HCT116 (cell line): ENCODE measurements around the gene CUEDC1. TPM values are rescaled to one million over a fixed set of nuclear protein-coding genes. Genes with fewer than 3 reads are reported as not detected.

Experiments
- ATAC-seq: fragments of 200-7000 bp; cut with Tn5 transposase; 2 replicates; pipeline ENCODE4 v1.9.1; 2020; ENCODE audit warnings: mild to moderate bottlenecking, moderate library complexity
- BruUV-seq: library from RNA; stranded (reverse); fragments of 400-500 nt; replicated peaks from 2 replicates; lab custom pipeline; 2021; lab: Mats Ljungman, UMichigan
- CTCF ChIA-PET: fragments of 300-600 bp; sonication (Branson Sonifier 250); formaldehyde crosslinking; loops from one replicate; lab custom pipeline; 2021; ENCODE audit warnings: antibody characterized with exemption; lab: Charles Lee
- POLR2A ChIA-PET: fragments of 300-600, 350-600 bp; sonication (Branson Sonifier 250); formaldehyde crosslinking; loops from one replicate; lab custom pipeline; 2021; ENCODE audit warnings: antibody characterized with exemption; lab: Charles Lee
- RAD21 ChIA-PET, 2 experiments: fragments of 300-600 bp; sonication (Branson Sonifier 250); formaldehyde crosslinking; loops; one replicate each; lab custom pipeline; 2023; ENCODE audit warnings: low total read pairs in 2 of 2; ENCODE audit not compliant: uncharacterized antibody in 2 of 2, unreplicated experiment in 2 of 2, low non-redundant PET in 1 of 2; lab: Charles Lee
- DNase-seq: peaks from one replicate; pipeline ENCODE4 v3.0.0-alpha.2; 2010; ENCODE audit warnings: low read depth, low spot score
- H2AFZ ChIP-seq: fragments of 200-600 bp; shearing (Covaris generic), sonication (generic); 2 replicates; pipeline ENCODE4 v1.6.1; 2017; ENCODE audit warnings: low read depth, mixed run types, mixed read lengths, antibody characterized with exemption, low read length; ENCODE audit not compliant: poor library complexity, severe bottlenecking
- H3K27ac ChIP-seq: 2 replicates; pipeline ENCODE4 v1.5.1; 2012; ENCODE audit warnings: low read depth, low read length
- H3K27me3 ChIP-seq: fragments of 200-600 bp; sonication (generic); 2 replicates; pipeline ENCODE4 v1.6.1; 2016; ENCODE audit warnings: mixed run types, low read length, mixed read lengths; ENCODE audit not compliant: insufficient read depth
- H3K36me3 ChIP-seq, 2 experiments: fragments of 200-500 bp in 1 of 2; fragments of 200-600 bp in 1 of 2; sonication (Bioruptor generic) in 1 of 2; sonication (generic) in 1 of 2; 2 replicates each; pipeline versions ENCODE4 v1.5.1 to v1.6.1; 2014 to 2016; ENCODE audit warnings: low read length in 2 of 2, inconsistent platforms in 1 of 2, mixed read lengths in 1 of 2, mixed run types in 1 of 2; ENCODE audit not compliant: insufficient read depth in 2 of 2, control insufficient read depth in 1 of 2
- H3K4me1 ChIP-seq, 2 experiments: fragments of 200-600 bp in 1 of 2; sonication (generic) in 1 of 2; 2 replicates each; pipeline versions ENCODE4 v1.5.1 to v1.6.1; 2012 to 2017; ENCODE audit warnings: low read length in 2 of 2, inconsistent platforms in 1 of 2, mild to moderate bottlenecking in 1 of 2, mixed read lengths in 1 of 2, mixed run types in 1 of 2, moderate library complexity in 1 of 2; ENCODE audit not compliant: insufficient read depth in 2 of 2, control insufficient read depth in 1 of 2
- H3K4me2 ChIP-seq: fragments of 200-600 bp; sonication (generic); 2 replicates; pipeline ENCODE4 v1.6.1; 2017; ENCODE audit warnings: mixed run types, low read length, mixed read lengths
- H3K4me3 ChIP-seq, 2 experiments: fragments of 200-600 bp in 1 of 2; sonication (generic) in 1 of 2; replicated peaks in 1 of 2; 2 replicates each; pipeline ENCODE4 v1.5.1; 2011 to 2016; ENCODE audit warnings: low read length in 2 of 2, control low read depth in 1 of 2, low read depth in 1 of 2, mild to moderate bottlenecking in 1 of 2, mixed read lengths in 1 of 2, mixed run types in 1 of 2
- H3K79me2 ChIP-seq: fragments of 200-600 bp; sonication (generic); 2 replicates; pipeline ENCODE4 v1.6.1; 2017; ENCODE audit warnings: mild to moderate bottlenecking, mixed run types, low read length, moderate library complexity, mixed read lengths; ENCODE audit not compliant: insufficient read depth
- H3K9ac ChIP-seq: fragments of 200-600 bp; sonication (generic); 2 replicates; pipeline ENCODE4 v1.6.1; 2016; ENCODE audit warnings: low read length, mixed read lengths
- H3K9me2 ChIP-seq: fragments of 200-600 bp; sonication (generic), shearing (Covaris generic); 2 replicates; pipeline ENCODE4 v1.6.1; 2017; ENCODE audit warnings: mixed run types, mild to moderate bottlenecking, moderate library complexity; ENCODE audit not compliant: insufficient read depth
- H3K9me3 ChIP-seq, 2 experiments: fragments of 200-500 bp in 1 of 2; fragments of 200-600 bp in 1 of 2; sonication (Bioruptor generic) in 1 of 2; sonication (generic) in 1 of 2; 2 replicates each; pipeline ENCODE4 v1.6.1; 2014 to 2017; ENCODE audit warnings: low read length in 2 of 2, mixed read lengths in 2 of 2, inconsistent platforms in 1 of 2, low read depth in 1 of 2, mild to moderate bottlenecking in 1 of 2, mixed run types in 1 of 2, moderate library complexity in 1 of 2; ENCODE audit not compliant: control insufficient read depth in 1 of 2, insufficient read depth in 1 of 2
- H4K20me1 ChIP-seq: fragments of 200-600 bp; sonication (generic), shearing (Covaris generic); 2 replicates; pipeline ENCODE4 v1.6.1; 2017; ENCODE audit warnings: mixed run types, mild to moderate bottlenecking, moderate library complexity; ENCODE audit not compliant: insufficient read depth
- EGR1 ChIP-seq: IDR thresholded peaks from 2 replicates; pipeline ENCODE4 v1.6.1; 2012; ENCODE audit warnings: low read depth
- ELF1 ChIP-seq: IDR thresholded peaks from 2 replicates; pipeline ENCODE4 v1.6.1; 2012; ENCODE audit warnings: low read depth, borderline replicate concordance
- EZH2 ChIP-seq: fragments of 200-600 bp; sonication (generic); IDR thresholded peaks from 2 replicates; pipeline ENCODE4 v1.6.1; 2017; ENCODE audit warnings: antibody characterized with exemption, mixed run types
- EZH2phosphoT487 ChIP-seq: fragments of 200-600 bp; IDR thresholded peaks from 2 replicates; pipeline ENCODE4 v1.6.1; 2018; ENCODE audit warnings: antibody characterized with exemption, borderline replicate concordance
- RAD21 ChIP-seq: IDR thresholded peaks from 2 replicates; pipeline ENCODE4 v1.6.1; 2012; ENCODE audit warnings: low read depth, mild to moderate bottlenecking
- SIN3A ChIP-seq: IDR thresholded peaks from 2 replicates; pipeline ENCODE4 v1.6.1; 2012; ENCODE audit warnings: low read depth
- SP1 ChIP-seq: IDR thresholded peaks from 2 replicates; pipeline ENCODE4 v1.6.1; 2012; ENCODE audit warnings: low read depth
- SRF ChIP-seq: IDR thresholded peaks from 2 replicates; pipeline ENCODE4 v1.6.1; 2012; ENCODE audit warnings: low read depth
- TCF7L2 ChIP-seq: IDR thresholded peaks from 2 replicates; pipeline ENCODE4 v1.7.0; 2011; ENCODE audit warnings: borderline replicate concordance, inconsistent platforms; ENCODE audit not compliant: insufficient read depth, insufficient read length; ENCODE audit errors: extremely low read depth
- ZNF274 ChIP-seq: fragments of 200-500 bp; sonication (Bioruptor generic); IDR thresholded peaks from 2 replicates; pipeline ENCODE4 v1.6.1; 2014; ENCODE audit warnings: mild to moderate bottlenecking, low read depth, low read length, inconsistent platforms
- intact Hi-C: fragments of 100-400 bp; cut with micrococcal nuclease; formaldehyde crosslinking; loops from 2 replicates; pipeline ENCODE4 v1.10.0; 2022
- total RNA-seq: library from RNA; stranded (reverse); gene quantifications from one replicate; pipeline ENCODE4 v1.2.1, GENCODE V29; 2021; ENCODE audit not compliant: unreplicated experiment
- TF ChIP-seq, protein P1 (sequence below): IDR thresholded peaks from 2 replicates; pipeline ENCODE4 v1.6.1; 2011; ENCODE audit warnings: mild to moderate bottlenecking, low read length, moderate library complexity; ENCODE audit not compliant: insufficient replicate concordance; ENCODE audit errors: extremely low read depth
- TF ChIP-seq, protein P2 (sequence below): IDR thresholded peaks from 2 replicates; pipeline ENCODE4 v1.6.1; 2012; ENCODE audit warnings: low read depth

CUEDC1 gene
- total RNA-seq, 1 experiment from 2014 or later: 60.2 TPM

DNA sequence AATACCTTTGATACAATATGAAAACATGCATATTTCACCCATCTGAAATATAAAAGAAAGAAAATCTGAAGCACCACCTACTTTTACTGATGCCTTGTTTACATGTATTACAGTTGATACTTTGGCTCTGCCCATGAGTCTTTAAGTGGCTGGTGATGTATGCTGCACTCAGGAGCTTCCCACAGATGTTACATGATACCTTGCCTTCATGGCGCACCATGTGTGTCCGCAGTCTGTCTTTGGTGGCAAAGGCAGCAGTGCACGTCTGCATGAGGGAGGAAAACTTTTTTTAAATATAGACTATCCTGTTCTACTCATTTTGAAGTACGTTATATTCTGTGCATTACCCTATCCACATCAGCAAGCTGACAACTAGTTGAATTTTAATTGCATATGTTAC, 25.3 kb upstream of the CUEDC1 start:
- Histone ChIP-seq H3K4me2 (no peak overlapping the region), H3K4me1 (peaks cover 12% of the 10 kb centered on the region in 2 experiments), H3K4me3 (no peak overlapping the region), H3K79me2 (peaks cover 64% of the 10 kb centered on the region), H3K36me3 (peaks cover 42 to 79% of the 10 kb centered on the region in 2 experiments), H3K9me2 (no peaks in the 10 kb centered on the region), H3K27me3 (no peaks in the 10 kb centered on the region), H3K9ac (no peak overlapping the region), H3K27ac (no peak overlapping the region), H3K9me3 (no peaks in the 10 kb centered on the region), H4K20me1 (no peaks in the 10 kb centered on the region), H2AFZ (no peak overlapping the region)
- ChIA-PET RAD21 (no interaction called here), POLR2A (no interaction called here), CTCF (no interaction called here)
- no peak for DNase-seq
- TF ChIP-seq TCF7L2 (no peak), EZH2 (no peak), SP1 (no peak), ZNF274 (no peak)
- no TSS peak for BruUV-seq
- ATAC-seq: no peak
- intact Hi-C loops: no loop called here

DNA sequence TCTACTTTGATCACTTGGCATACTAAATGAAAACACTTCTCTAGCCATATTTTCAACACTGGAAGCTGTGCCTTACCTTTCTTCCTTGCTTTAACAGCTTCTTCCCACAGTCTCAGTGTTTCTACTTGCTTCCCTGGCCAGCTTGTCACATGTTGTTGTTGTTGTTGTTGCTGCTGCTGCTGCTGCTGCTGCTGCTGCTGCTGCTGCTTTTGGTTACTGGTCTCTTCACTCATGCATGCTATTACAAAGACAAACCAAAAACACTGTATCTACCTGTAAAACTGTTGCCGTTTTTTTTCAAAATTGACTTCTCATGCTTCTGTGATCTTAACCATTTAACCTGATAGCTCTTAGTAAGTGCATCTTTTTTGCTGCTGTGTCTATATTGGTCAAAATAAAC, 23.9 kb upstream of the CUEDC1 start:
- intact Hi-C loops: no loop called here
- no peaks in the 10 kb centered on the region for H4K20me1 ChIP-seq
- CTCF ChIA-PET: no interaction called here

More for the DNA sequence above, 23.9 kb upstream of the CUEDC1 start:
- DNase-seq (no peak), ATAC-seq (no peak)
- H2AFZ ChIP-seq: no peak overlapping the region
- no peak overlapping the region for H3K9ac ChIP-seq
- H3K27ac ChIP-seq: no peak overlapping the region
- H3K36me3 ChIP-seq: peaks cover 53 to 86% of the 10 kb centered on the region in 2 experiments
- no peaks in the 10 kb centered on the region for H3K27me3 ChIP-seq
- H3K79me2 ChIP-seq: peaks cover 49% of the 10 kb centered on the region
- no peak overlapping the region for H3K4me2 ChIP-seq
- H3K4me1 ChIP-seq: no peaks in the 10 kb centered on the region
- H3K4me3 ChIP-seq: no peak overlapping the region
- ChIA-PET RAD21 (no interaction called here), POLR2A (no interaction called here)
- BruUV-seq: no TSS peak
- no peaks in the 10 kb centered on the region for H3K9me2 ChIP-seq
- no peaks in the 10 kb centered on the region for H3K9me3 ChIP-seq
- TF ChIP-seq, protein P1, sequence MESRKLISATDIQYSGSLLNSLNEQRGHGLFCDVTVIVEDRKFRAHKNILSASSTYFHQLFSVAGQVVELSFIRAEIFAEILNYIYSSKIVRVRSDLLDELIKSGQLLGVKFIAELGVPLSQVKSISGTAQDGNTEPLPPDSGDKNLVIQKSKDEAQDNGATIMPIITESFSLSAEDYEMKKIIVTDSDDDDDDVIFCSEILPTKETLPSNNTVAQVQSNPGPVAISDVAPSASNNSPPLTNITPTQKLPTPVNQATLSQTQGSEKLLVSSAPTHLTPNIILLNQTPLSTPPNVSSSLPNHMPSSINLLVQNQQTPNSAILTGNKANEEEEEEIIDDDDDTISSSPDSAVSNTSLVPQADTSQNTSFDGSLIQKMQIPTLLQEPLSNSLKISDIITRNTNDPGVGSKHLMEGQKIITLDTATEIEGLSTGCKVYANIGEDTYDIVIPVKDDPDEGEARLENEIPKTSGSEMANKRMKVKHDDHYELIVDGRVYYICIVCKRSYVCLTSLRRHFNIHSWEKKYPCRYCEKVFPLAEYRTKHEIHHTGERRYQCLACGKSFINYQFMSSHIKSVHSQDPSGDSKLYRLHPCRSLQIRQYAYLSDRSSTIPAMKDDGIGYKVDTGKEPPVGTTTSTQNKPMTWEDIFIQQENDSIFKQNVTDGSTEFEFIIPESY: no peak
- TF ChIP-seq ELF1 (no peak), RAD21 (no peak), SP1 (no peak), SIN3A (no peak), EZH2phosphoT487 (no peak), EGR1 (no peak), SRF (no peak)
- TF ChIP-seq, protein P2, sequence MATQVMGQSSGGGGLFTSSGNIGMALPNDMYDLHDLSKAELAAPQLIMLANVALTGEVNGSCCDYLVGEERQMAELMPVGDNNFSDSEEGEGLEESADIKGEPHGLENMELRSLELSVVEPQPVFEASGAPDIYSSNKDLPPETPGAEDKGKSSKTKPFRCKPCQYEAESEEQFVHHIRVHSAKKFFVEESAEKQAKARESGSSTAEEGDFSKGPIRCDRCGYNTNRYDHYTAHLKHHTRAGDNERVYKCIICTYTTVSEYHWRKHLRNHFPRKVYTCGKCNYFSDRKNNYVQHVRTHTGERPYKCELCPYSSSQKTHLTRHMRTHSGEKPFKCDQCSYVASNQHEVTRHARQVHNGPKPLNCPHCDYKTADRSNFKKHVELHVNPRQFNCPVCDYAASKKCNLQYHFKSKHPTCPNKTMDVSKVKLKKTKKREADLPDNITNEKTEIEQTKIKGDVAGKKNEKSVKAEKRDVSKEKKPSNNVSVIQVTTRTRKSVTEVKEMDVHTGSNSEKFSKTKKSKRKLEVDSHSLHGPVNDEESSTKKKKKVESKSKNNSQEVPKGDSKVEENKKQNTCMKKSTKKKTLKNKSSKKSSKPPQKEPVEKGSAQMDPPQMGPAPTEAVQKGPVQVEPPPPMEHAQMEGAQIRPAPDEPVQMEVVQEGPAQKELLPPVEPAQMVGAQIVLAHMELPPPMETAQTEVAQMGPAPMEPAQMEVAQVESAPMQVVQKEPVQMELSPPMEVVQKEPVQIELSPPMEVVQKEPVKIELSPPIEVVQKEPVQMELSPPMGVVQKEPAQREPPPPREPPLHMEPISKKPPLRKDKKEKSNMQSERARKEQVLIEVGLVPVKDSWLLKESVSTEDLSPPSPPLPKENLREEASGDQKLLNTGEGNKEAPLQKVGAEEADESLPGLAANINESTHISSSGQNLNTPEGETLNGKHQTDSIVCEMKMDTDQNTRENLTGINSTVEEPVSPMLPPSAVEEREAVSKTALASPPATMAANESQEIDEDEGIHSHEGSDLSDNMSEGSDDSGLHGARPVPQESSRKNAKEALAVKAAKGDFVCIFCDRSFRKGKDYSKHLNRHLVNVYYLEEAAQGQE: no peak
